Stomach (tissue), 4 donors: ENCODE data around the gene LRRC71.

Source experiments
- EP300 ChIP-seq: sonication (generic); formaldehyde crosslinking; IDR thresholded peaks from one replicate; pipeline ENCODE4 v1.6.1; 2017; ENCODE audit warnings: antibody characterized with exemption
- POLR2A ChIP-seq, 4 donors: fragments of 450-650 bp; IDR thresholded peaks; one replicate each; pipeline ENCODE4 v1.6.1; 2016; ENCODE audit warnings: antibody characterized with exemption in 4 of 4, control low read depth in 2 of 4, mild to moderate bottlenecking in 1 of 4, moderate library complexity in 1 of 4
- POLR2AphosphoS5 ChIP-seq, 3 donors: sonication (generic); formaldehyde crosslinking; IDR thresholded peaks; one replicate each; pipeline ENCODE4 v1.6.1; 2016; ENCODE audit warnings: antibody characterized with exemption in 3 of 3
- TF ChIP-seq, protein P1 (sequence below), 7 experiments: fragments of 450-650 bp in 4 of 7; fragments of 200-600 bp in 3 of 7; sonication (generic) in 3 of 7; IDR thresholded peaks; one replicate each; pipeline ENCODE4 v1.5.1; 2016 to 2019; ENCODE audit warnings: antibody characterized with exemption in 7 of 7, control low read depth in 2 of 7, mild to moderate bottlenecking in 1 of 7

DNA sequence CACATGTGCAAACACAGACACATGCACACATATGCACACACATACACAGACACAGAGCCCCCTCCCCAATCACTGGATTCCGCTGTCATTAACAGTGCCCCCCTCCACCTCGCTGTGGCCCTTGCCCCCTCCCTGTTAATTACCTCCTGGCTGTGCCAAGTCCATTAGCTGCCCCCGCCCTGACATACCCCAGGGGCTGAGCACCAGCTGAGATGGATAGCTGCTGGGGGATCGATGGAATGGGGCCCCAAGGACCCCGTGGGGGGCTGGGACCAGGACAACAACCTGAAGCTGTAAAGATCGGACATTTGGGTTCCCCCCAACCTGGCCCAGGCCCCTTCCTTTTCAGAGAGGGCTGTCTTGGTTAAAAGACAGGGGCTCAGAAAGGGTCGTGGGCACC is 36.5 kb upstream of the LRRC71 start:
- TF ChIP-seq, protein P1, sequence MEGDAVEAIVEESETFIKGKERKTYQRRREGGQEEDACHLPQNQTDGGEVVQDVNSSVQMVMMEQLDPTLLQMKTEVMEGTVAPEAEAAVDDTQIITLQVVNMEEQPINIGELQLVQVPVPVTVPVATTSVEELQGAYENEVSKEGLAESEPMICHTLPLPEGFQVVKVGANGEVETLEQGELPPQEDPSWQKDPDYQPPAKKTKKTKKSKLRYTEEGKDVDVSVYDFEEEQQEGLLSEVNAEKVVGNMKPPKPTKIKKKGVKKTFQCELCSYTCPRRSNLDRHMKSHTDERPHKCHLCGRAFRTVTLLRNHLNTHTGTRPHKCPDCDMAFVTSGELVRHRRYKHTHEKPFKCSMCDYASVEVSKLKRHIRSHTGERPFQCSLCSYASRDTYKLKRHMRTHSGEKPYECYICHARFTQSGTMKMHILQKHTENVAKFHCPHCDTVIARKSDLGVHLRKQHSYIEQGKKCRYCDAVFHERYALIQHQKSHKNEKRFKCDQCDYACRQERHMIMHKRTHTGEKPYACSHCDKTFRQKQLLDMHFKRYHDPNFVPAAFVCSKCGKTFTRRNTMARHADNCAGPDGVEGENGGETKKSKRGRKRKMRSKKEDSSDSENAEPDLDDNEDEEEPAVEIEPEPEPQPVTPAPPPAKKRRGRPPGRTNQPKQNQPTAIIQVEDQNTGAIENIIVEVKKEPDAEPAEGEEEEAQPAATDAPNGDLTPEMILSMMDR (IDR thresholded peaks at IDR 0.05): no peak
- TF ChIP-seq POLR2AphosphoS5 (IDR thresholded peaks at IDR 0.05) (no peak), EP300 (no peak), POLR2A (IDR thresholded peaks at IDR 0.05) (no peak)
